Stimulated activated CD8-positive, alpha-beta memory T cell treated with anti-CD3 and anti-CD28 coated beads, Interleukin-7, amount 100 ng/mL, for 48 hours (primary cell): ENCODE measurements around the gene EPDR1.

Source experiments
- DNase-seq, 2 donors: peaks; one replicate each; pipeline ENCODE4 v3.0.0-alpha.2; 2020; ENCODE audit warnings: low read depth in 1 of 2; ENCODE audit errors: extremely low read depth in 1 of 2

EPDR1 gene

DNA sequence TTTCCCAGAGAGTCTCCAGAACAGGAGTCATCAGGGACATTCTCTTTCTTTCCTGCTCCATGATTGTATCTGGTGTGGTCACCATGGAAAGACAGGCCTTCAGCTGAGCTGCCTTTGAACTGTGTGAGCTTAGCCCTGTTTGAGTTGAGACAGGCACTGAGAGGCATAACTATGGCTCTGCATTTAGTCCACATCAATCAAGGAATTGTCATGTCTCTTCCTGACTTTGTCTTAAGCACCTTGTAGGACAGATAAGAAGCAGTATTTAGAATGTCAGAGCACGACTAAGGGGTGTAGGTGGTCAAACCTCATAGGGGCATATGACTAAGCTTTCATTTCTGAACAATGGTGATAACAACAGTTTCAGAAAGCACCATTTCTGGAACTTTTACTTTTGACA, 53.5 kb downstream of the EPDR1 start:
- no peak for DNase-seq

GRCh38 chr7:37974711-37975110, 54.3 kb downstream of the EPDR1 start:
- DNase-seq: no peak

DNA sequence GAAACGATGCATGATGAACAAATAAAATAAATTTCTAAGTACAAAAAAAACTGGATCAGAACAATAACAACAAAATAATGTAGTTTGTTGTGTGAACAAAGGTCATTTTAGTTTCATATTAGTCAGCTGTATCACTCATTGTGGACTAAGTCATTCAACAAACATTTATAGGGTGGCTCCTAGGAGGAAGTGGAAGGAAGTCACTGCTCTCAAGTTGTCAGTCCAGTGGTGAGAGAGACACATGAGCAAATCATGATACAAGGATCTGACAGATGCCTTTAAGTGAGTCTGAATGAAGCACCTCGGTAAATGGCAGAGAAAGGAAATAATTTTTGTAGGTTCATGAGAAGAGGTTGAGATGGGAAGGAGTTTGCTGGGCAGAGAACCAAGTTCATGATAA, 56.8 kb downstream of the EPDR1 start:
- DNase-seq: no peak

- no peak for DNase-seq
Observed at GRCh38 chr7:37981664-37982063, 61.2 kb downstream of the EPDR1 start.

DNA sequence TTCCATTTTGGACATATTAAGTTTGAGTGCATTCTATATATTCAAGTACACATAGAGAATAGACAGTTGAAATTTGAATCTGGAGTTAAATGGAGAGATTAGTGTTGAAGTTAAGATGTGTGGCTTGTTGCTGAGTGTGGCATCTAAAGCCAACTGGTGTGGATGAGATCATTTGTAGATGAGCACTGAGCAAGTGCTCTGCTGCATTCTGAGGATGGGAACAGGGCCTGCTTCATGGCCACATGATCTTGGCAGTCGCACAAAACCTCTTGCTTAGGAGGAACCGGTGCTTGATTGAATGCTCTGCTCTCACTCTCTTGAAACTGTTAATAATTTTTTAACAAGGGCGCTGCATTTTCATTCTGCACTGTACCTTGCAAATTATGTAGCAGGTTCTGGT, 62.0 kb downstream of the EPDR1 start:
- DNase-seq: no peak

DNA sequence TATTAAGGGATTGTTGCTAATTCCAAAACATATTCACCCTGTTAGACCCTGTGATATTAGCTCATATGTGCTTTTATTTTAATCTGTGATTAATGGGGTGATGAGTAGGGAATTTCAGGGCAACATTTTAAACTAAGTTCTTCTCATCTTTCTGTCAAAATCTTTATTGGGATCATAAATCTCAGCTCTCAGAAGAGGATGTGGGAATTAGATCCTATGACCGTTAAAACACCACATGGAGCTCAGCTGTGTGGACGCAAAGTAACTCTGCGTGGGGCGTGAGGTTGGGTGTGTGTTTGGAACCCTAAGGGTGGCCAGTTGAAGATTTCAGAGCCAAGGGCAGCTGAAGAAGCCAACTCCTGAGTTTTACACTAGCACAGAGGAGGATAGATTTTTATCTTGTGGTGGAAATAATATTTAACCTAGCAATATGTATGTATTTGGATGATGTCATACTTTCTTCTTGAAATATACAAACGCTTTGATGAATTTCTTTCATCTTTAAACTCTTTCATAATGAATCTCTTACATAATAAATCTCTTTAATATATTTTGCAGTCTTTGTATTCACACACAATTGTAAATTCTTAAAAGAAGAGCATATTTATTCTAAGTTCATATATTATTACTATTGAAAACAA, 64.4 kb downstream of the EPDR1 start:
- DNase-seq: no peak

DNA sequence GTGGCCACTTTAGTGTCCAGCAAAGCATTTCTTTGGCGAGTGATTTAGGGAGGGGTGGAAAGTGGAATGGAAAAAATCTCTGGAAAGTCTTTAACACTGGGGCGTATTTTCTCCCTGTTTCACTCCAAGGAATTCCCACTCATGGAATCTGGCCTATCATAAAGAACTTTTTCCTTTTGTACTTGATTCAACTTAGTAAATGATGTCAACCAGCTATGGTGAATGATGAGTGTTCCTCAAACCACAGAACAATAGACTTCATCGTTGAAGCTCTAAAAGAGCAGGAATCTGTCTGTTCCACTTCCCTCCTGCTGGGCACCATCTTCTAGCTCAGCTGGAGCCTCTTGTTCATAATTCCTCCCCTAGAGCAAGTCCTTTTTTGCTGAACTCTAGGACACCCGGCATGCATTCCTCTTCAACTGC, 66.5 kb downstream of the EPDR1 start:
- DNase-seq: no peak

DNA sequence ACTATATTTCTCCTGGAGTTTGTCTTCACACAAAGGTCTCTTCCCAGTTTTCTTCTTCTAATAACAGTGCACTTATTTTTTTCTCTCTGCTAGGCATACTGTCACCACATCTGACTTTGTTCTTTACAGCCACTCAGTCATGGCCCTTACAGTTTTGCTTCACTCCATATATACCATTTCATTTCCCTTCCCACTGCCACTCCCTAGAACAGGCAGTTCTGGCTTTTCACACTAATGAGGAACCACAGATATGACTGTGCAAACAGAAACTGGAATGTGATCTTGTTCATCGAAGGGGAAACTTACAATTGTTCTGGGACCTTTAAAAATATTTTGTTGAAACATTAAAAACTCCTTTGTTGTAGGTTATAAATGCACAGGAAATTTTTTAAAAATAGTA, 67.3 kb downstream of the EPDR1 start:
- no peak for DNase-seq

DNA sequence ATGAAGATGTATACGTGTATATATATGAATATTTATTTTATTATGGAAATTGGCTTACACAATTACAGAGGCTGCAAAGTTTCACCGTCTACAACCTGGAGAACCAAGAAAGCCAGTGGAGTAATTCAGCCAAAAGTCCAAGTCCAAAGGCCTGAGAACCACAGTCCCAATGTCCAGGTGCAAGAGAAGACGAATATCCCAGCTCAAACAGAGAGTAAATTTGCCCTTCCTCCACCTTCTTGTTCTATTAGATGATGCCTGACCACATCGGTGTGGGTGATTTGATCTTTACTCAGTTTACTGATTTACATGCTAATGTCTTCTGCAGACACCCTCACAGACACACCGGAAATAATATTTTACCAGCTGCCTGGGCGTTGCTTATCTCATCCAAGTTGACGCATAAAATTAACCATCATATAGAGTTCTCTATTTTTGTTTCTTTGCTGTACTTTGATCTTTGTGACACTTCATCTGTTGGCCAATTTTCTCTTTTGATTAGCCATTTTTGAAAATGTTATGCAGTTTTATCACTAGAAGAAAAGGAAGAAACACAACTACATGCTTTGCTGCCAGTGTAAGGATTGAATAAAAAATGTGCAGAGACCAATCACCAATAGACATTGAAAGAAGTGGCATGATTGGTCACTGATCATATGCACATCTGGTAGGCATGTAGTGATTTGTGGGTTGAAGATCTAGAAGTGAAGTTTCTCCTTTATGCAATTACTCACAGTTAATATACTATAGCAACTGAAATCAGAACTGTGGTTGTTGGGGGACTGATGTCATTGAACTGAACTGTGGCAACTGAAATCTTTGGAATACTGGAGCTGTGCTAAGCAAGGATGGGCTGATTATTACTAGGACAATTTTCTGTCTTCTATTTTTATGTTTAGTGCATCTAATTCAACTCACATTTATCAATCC, 68.5 kb downstream of the EPDR1 start:
- no peak for DNase-seq

- DNase-seq: no peak
Observed at GRCh38 chr7:37990337-37990736, 69.9 kb downstream of the EPDR1 start.

- no peak for DNase-seq
Observed at GRCh38 chr7:37993060-37993501, 72.6 kb downstream of the EPDR1 start.

DNA sequence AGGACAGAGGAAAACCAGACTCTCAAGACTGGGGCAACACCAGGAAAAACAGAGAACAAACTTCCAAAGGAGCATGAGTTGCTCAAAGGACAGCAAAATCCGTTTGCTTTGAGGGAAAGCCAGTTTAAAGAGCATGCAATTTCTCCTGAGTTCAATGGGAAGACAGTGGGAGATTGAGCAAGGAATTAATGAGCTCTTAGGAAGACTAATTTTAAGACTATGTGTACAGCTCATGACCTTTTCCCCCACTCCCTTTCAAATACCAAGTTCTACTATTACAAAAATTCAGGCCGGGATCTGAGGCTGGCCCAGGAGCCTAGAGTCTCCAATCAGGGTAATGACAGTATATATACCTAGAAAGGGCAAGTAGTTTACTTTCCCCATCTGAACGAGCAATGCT, 79.2 kb downstream of the EPDR1 start:
- DNase-seq: no peak

GRCh38 chr7:38000272-38000671, 79.8 kb downstream of the EPDR1 start:
- no peak for DNase-seq
